Activated gamma-delta T cell (primary cell): ENCODE data around the gene LRRC1.

ENCODE experiments used
- DNase-seq: peaks from one replicate; lab custom pipeline; 2025; lab: John Stamatoyannopoulos, UW

The LRRC1 gene

DNA sequence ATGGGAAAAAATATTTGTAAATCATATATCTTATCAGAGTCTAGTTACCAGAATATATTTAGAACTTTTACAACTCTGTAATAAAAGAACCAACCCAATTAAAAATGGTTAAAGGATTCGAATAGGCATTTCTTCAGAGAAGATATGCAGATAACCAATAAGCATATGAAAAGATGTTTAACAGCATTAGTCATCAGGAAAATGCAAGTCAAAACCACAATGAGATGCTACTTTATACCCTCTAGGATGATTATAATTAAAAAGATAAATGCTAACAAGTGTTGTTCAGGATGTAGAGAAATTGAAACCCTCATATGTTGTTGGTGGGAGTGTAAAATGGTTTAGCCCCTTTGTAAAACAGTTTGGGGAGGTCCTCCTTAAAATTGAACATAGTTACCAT is 94.1 kb downstream of the LRRC1 start:
- no peak for DNase-seq

DNA sequence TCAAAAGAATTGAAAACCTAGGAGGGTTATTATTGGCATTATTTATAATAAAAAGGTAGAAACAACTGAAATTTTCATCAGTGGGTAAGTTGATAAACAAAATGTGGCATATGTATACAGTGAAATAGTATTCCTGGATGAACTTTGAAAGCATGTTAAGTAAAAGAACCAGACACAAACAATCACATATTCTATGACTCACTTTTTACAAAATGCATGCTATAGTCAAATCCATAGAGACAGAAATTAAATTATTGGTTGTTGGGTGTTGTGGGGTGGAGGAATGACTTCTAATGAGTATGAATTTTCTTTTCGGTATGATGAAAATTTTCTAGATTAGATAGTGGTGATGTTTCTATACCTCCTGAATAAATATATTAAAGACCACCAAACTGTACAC is 94.6 kb downstream of the LRRC1 start:
- no peak for DNase-seq

DNA sequence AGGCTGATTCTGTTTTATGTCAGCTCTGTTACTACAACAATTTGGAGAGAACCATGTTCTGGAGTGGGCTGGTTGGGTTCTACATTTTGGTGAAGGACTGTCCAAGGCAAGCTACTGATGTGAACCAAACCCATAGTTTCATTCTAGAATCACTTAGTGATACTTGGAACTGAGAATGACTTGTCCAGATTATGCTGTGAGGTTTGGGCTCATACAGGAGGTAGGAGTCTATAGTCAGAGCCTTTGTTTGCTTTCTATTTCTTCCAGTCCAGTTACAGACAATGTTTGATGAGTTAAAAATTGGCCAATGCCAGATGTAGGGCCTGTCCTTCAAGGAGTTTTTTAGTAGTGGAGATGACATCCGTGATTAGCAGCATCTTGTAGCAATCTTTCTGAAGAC is 97.9 kb downstream of the LRRC1 start:
- DNase-seq, result no peak

DNA sequence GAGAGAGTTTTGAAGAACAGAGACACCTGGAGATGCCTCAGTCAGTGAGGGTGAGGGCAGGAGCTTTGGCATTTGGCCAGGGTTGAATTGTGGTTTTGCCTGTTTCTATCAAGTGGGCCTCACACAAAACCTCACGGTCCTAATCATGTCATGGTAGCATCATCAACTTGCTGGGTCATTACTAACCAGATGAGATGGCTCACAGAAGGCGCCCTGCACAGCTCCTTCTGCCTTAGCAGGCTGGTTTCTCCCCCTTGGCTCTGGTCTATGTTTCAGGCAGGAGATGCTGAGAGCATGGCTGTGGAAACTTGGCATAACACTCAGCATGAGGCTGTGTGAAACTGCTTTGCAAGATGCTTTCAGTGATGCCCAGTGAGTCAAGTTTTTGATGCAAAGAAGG is 99.3 kb downstream of the LRRC1 start:
- no peak for DNase-seq

DNA sequence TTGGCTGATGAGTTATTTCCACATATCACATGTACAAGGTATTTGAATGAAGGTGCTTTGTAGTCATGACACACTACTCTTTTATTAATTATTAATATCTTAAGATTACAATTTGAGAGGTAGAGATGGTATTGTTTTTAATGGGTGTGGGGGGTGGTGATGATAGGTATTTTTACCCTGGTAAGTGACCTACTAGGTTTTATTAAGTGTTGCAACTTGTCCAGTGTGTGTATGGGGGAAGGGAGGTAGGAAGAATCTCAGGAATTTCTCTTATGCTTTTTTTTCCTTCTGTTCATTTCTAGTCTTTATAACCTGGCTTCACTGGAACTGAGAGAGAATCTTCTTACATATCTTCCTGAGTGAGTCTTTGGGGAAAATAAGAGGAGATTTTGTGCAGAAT is 101.4 kb downstream of the LRRC1 start:
- no peak for DNase-seq

DNA sequence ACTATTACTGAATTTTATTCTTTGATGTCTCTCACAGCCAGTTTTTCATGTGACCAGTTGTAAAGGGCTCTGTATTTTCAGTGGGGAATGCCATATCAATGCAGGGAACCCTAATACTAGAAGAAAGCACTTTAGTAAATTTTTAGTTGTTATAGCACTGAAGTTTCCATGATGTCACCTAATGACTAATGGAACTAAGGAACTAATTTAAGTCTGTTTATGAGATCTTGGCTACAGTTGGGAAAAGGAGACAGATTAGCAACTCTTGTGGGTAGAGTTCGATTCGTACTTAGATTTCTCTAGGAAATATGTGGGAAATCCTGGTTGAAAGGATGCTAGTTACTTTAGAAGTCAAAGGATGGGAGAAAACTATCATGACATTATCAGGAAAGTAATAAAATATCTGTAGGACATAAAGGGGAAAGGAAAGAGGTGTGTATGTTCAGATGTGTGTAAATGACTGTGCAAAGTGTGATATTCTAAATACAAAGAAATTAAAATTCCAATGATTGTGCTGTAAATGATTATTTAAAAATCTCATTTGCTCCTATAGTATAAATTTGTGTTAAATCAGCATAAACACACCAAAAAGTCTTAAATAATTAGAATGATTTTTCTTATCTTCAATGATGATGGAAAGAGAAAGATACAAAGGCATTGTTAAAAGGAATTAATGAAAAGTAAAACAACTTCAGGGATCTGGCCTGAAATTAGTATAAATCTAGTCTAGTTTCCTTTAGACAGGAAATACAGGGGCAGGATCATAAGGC is 103.4 kb downstream of the LRRC1 start:
- no peak for DNase-seq

DNA sequence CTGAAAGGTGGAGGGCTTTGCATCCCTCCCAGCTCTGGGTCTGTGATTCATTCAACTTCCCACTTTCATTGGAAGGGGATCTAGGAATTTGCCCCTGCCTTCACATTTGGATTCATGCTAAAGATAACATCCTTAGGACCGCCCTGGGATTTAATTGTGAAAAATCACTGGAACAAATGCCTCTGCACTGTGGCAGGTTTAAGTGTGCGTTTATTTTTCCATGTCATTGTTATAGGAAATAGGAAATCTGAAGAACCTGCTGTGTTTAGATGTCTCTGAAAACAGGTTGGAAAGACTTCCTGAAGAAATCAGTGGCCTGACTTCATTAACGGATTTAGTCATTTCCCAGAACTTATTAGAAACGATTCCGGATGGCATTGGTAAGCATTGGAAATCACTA is 104.7 kb downstream of the LRRC1 start:
- DNase-seq, result no peak

DNA sequence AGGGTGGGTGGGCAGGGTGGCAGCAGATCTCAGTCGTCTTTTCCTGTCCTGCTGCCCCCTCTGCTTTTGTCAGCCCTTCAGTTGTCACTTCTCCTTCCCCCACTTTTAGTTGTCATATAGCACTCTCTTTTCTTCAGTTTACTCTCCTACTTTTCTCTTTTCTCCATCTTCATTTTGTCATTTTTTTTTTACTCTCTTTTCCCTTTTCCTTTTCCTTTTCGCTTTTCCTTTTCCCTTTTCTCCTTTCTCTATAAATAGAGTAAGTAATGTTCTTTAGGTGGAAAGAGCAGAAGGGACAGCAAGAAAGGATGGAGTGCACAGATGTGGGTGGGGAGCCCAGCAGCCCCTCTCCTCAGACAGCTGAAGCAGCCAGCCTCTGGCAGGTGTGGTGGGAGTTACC is 108.6 kb downstream of the LRRC1 start:
- DNase-seq, result no peak

DNA sequence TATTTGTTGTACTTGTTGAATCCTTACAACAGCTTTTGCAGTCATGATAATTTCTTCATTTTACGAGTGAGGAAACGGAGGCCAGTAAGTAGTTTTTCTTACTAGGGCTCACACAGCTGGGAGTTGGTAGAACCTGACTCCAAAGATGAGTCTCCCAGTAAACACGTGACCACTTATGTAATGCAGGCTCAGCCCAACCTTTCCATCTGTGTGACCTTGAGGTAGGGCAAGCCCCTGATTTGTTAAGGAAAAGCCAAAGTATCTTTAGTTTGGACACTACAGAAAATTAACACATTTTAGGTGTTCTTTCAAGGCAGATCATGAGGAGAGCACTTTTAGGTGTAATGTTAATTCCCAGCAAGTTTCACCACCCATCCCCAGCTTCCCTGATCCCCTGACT is 111.3 kb downstream of the LRRC1 start:
- no peak for DNase-seq

DNA sequence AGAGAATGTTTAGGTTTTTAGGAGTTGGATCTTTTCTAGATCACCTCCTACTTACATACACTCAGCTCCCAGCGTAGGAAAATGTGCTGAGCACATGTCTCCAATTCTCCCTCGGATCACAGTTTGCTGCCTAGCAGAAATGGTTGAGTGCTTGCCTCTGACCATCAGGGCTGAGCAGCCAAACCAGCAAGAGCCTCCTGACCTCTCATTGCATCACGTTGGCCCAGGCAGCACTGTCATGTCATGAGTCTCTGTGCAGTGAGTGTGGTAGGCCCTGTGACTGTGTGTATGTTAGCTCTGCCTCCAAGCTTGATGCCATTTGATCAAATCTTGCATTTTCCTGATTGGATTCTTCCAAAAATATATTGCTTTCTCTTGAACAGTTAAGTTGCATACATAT is 112.0 kb downstream of the LRRC1 start:
- DNase-seq, result no peak

DNA sequence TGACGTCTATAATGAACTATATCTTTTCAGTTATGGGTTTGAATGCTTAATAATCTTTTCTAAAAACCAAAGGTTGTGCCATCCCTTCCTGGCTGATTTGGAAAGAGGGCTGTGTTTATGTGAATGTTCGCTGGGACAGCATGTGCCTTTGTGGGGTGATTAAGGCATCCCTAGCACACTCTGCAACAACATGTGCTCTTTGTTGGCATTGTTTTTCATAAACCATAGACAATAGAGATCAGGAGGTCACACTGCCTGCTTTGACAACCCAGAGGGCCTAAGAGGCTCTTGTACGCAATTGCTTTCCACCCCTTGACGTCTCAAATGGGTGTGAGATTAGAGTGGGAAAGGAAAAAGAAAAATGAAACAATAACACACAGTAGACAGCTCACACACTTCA is 116.0 kb downstream of the LRRC1 start:
- no peak for DNase-seq

DNA sequence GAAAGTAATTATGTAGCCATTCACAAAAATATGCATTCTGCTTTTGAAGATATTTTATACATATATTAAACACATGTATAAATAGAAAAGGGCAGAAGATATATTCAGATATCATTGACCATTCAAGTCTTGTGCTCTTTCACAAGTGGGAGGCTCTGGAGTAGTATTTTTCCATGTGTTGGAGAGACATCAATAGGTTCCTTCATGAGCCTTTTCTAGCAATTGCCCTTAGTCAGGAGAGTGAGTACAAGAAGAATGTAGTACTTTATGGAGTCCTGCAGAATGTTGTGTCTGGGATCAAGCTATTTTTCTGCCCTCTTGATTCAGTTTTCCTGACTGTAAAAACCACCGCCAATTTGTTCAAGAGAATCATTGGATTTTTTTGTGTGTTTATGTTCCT is 117.9 kb downstream of the LRRC1 start:
- DNase-seq, result no peak

DNA sequence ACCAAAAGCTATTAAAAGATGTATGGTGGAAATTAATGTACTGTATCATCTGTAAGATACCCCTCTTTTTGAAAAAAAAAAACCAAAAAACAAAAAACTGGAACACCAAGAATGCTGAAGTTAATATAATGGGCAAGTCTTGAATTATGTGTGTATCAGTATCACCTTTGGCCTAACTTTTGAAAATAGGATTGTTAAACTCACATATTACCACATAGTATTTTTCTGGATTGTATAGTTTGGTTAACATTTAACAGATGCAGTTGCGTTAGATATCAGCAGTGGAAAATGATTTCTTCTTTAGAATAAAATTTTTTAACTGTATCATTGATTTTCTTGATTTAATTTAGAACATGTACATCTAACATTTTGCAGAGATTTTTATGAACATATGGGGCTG is 118.5 kb downstream of the LRRC1 start:
- no peak for DNase-seq

DNA sequence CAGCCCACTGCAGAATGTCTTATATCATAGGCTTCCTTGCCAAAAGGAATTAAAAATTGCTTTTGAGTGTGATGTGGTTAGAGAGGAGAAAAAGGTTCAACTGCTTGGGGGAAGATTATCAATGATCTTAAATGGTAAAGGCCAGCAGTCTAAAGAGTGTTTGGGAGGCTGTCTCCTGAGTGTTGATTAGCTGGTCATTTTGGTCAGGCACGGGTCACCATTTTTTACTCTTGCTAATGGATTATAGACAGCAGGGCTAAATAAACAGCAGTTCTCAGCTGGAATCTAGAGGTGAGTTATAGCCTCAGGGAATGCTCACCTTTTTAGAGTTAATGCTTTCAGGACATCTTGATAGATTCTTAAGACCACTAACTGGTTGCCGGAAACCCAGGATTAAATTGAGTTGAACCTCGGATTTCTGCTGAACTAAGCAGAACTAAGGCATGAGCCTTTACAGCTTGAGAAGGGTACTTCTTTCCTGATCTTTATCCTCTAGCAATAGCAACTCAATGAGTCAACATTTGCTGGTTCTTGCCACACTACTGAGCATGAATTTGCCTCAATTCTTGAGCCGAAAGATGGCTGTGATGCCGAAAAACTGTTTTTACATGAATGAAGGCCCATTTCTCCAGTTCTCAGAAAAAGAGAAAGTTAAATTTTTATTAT is 120.4 kb downstream of the LRRC1 start:
- DNase-seq, result no peak

DNA sequence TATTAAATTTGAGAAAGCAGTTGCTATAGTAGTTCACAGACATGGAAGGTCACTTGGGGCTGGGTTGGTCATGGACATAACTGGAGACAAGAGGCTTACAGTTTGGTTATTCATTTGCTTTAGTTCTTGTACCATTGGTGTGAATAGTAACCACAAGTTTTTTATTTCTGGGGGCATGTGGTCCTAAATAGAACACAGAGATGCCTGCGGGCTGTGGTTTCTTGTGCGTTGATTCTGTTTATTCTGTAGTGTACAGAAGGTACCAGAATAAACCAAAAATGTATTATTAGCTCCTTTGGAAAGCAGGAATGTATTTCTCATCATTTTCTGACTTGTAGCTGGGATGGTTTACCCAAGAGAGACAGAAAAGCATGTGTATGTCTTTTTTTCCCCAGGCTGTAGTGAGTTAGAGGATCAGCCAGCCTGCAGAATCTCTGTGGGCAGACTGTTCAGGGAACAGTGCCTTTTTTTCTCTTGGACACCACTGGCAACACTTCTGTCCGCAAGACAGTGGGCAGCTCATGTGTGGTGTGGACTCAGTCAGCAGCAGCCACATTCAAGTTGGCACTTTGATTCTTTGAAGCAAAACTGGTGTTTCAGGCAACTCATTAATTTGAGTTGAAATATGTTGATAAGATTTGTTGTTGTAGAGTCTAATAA is 122.1 kb downstream of the LRRC1 start:
- no peak for DNase-seq

DNA sequence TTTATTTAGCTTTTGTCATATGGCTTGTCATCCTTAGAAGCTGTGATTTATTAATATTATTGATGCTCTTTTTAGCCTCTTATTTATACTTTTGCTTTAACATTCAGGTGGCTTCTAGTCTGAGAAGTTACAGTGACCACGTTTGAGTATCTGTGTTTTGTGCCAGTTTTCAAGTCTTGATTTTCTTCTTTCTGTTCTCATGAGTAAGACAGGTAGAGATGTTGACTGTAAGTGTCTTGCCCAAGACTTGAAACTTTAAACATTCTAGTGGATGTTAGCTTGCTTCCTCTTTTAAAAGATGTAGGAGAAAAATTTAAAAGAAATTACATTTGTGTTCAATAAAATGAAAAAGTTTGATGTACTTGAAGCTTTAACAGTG is 122.6 kb downstream of the LRRC1 start:
- no peak for DNase-seq

DNA sequence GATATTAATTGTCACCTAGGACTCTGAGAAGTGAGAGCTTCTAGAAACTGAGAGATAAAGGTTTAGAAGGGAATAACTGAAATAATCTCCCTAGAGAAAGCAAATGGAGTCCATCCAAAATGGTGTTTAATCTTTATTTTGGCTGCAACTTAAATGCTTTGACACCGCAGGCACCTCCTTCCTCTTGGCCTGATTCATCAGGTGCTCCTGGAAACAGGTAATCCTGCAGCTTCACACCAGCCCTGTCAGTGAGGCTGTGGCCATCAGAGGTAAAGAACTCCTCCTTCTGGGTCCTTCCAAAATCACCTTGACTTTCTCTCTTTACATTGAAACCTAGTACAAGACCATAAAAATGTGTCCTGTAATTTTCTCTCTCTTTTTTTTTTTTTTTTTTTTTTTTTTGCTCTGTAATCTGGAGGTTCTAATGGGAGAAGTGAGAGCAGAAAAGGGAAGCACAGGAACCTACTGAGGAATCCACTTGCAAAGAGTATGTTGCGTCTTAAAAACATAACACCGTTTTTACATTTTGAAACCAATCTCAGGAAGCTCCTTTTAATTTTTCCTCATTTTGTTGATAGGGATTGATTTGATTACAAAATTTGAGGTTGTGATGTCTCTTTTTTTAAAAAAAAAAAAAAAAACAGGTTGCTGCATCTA is 124.2 kb downstream of the LRRC1 start:
- DNase-seq, result no peak

DNA sequence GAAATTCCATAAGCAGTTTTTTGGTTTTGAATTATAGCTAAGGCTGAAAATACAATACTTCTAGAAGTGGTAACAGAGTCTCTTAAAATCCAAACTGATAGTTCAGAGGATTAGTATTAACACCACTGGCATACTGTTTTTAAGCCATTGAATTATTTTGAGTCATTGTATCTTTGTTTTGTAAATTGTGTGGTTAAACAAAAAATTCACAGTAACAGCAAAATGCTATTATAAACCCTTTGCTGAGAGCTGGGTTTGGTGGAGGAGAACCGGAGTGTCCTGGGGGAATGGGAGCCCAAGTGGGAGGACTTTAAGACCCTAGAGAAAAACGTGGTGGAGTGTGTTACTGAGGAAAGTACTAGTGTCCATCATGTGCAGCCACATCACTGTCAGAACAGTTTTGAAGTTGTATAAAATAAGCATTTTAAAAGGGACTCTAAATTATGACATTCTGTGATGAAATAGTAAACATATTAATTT is 125.1 kb downstream of the LRRC1 start:
- DNase-seq, result no peak

DNA sequence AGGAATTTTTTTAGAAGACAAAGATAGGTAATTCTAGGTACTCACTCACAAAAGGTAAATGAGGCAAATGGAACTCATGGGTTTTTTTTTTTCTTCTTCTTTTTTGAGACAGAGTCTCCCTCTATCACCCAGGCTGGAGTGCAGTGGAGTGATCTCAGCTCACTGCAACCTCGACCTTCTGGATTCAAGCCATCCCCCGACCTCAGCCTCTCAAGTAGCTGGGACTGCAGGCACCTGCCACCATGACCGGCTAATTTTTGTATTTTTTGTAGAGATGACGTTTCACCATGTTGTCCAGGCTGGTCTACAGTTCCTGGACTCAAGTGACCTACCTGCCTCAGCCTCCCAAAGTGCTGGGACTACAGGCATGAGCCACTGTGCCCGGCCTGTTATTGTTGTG is 126.1 kb downstream of the LRRC1 start:
- DNase-seq, result no peak

DNA sequence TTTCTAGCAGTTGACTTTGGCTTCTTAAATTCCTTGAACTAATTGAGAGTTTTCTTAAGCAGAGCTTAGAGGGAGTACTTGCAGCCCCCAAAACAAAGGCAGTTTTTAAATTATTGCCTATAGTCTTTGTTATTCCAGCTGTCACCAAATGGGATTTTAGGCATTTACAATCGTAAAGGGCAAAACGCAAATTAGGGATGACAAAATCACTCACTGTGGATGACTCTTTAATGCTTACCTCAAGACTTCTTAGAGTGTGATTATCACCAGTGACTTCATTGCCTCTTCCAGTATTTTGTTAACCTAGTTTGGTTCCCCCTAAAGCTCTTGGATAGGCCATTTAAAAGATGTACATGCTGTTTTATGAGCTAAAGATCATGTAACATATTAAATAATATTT is 126.8 kb downstream of the LRRC1 start:
- no peak for DNase-seq

DNA sequence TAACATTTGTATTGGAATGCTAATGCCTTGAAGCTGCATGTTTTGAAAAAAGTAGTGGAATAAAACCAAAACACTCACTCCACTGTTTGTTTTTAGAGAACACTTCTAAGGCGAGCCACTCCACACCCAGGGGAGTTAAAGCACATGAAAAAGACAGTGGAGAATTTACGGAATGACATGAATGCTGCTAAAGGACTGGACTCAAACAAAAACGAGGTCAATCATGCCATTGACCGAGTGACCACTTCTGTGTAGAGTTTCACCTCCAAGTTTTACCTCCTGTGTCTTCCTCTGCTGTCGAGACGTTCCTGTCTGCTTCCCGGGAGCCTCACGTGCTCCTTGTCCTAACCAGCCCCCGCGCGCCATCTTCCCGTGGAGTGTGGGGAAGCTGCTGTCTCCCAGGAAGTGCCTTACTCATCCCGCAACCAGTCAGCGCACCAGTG is 127.8 kb downstream of the LRRC1 start:
- no peak for DNase-seq

DNA sequence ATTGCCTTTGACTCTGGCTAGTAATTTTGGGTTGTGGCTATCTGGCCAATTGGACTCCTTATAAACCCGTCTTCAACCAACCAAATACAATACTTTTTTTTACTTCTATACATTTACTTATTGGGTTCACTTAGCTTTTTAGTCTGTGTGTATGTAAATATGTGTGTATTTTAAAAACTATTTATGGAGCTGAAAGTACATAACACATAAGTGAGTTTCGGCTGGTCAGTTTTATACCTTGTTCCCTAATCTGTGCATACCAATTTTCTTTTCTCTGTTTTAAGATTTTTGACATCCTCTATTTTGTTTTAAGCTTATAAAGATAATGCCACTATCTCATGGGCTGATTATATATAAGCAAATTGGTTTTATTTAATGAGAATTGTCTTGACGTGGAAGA is 129.5 kb downstream of the LRRC1 start:
- no peak for DNase-seq
